Epithelial cell of esophagus (primary cell): ENCODE results near the gene MRAP2.
"Not testable (repeated sequence)": the region's sequence is repeated elsewhere in the genome, so short reads cannot be mapped to it uniquely, and the experiment has no call there.

ENCODE experiments used
- DNase-seq: peaks from one replicate; pipeline ENCODE4 v3.0.0; 2010; ENCODE audit warnings: low read depth
- H3K4me3 ChIP-seq: 2 replicates; pipeline ENCODE4 v1.5.1; 2011; ENCODE audit warnings: mild to moderate bottlenecking, low read length, control low read depth
- CTCF ChIP-seq: IDR thresholded peaks from 2 replicates; pipeline ENCODE4 v1.5.1; 2011; ENCODE audit warnings: low read depth, mild to moderate bottlenecking, low read length, control low read depth, inconsistent platforms; ENCODE audit not compliant: insufficient read depth; ENCODE audit errors: missing control alignments

MRAP2 gene

GRCh38 chr6:84059082-84059481, 25.5 kb downstream of the MRAP2 start:
- TF ChIP-seq CTCF, result no peak
- DNase-seq, result no peak
- no peak overlapping the region for H3K4me3 ChIP-seq

- no peak for DNase-seq
- H3K4me3 ChIP-seq, result no peak overlapping the region
- no peak for TF ChIP-seq CTCF
These were observed 27.6 kb downstream of the MRAP2 start for GRCh38 chr6:84061174-84061573.

GRCh38 chr6:84061613-84062398, 28.2 kb downstream of the MRAP2 start:
- TF ChIP-seq CTCF, result no peak
- H3K4me3 ChIP-seq, result no peak overlapping the region
- DNase-seq, result no peak

- no peak for DNase-seq
- no peak overlapping the region for H3K4me3 ChIP-seq
- no peak for TF ChIP-seq CTCF
These were observed 29.1 kb downstream of the MRAP2 start for GRCh38 chr6:84062519-84063154.

GRCh38 chr6:84065693-84066290, 32.2 kb downstream of the MRAP2 start:
- peak; percentile 97 for DNase-seq
- TF ChIP-seq CTCF, result no peak
- no peak overlapping the region for H3K4me3 ChIP-seq

- TF ChIP-seq CTCF, result no peak
- peak; percentile 11 for DNase-seq
- H3K4me3 ChIP-seq, result no peak overlapping the region
These were observed 33.0 kb downstream of the MRAP2 start for GRCh38 chr6:84066536-84066935.

GRCh38 chr6:84068873-84069272, 35.3 kb downstream of the MRAP2 start:
- not testable (repeated sequence) for H3K4me3 ChIP-seq, DNase-seq
